ENCODE measurements around the gene CCL22.
A peak's percentile ranks its signal among the peaks of the same experiment; 100 is the strongest.

Gene CCL22

DNA sequence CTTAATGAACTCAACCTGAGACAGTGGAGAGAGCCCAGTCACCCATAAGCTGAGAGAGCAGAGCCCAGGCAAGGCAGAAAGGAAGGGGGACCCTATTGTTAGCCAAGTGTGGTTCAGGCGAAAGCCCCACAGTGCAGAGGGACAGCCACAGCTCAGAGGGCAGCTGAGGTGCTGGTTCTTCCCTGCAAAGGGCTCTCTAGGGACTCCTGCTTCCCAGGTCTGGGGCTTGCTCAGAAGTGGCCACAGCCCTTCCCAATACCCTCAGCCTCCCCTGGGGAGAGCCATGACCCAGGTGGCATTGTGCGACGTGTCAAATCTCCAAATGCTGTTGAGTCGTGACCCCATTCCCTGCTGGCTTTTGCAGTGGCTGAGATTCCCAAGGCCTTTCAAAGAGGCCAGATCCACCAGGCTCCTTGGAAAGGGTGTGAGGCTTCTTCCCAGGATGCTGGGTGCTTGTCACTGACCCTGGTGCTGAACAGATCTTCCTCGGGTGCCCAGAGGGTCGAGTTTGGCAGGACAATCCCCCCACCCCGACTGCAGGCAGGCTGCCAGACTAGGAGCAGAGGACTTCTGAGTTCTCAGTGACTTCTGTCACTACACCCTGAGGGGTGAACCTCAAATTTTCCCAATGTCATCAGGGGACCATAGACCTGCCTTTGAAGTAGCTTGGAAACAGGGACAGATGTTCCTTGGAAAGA, 43.5 kb downstream of the CCL22 start:
- H3K9ac ChIP-seq (ENCODE audit: low read length): no peak overlapping the region
- no peaks in the 10 kb centered on the region for H3K36me3 ChIP-seq (replicated peaks; ENCODE audit: low read depth, low read length)
- no peaks in the 10 kb centered on the region for H3K79me2 ChIP-seq (ENCODE audit: low read length)
- no peak overlapping the region for H3K27ac ChIP-seq (ENCODE audit: low read length)
- TF ChIP-seq, protein P1, sequence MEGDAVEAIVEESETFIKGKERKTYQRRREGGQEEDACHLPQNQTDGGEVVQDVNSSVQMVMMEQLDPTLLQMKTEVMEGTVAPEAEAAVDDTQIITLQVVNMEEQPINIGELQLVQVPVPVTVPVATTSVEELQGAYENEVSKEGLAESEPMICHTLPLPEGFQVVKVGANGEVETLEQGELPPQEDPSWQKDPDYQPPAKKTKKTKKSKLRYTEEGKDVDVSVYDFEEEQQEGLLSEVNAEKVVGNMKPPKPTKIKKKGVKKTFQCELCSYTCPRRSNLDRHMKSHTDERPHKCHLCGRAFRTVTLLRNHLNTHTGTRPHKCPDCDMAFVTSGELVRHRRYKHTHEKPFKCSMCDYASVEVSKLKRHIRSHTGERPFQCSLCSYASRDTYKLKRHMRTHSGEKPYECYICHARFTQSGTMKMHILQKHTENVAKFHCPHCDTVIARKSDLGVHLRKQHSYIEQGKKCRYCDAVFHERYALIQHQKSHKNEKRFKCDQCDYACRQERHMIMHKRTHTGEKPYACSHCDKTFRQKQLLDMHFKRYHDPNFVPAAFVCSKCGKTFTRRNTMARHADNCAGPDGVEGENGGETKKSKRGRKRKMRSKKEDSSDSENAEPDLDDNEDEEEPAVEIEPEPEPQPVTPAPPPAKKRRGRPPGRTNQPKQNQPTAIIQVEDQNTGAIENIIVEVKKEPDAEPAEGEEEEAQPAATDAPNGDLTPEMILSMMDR (IDR thresholded peaks at IDR 0.05; ENCODE audit: low read depth, low read length): no peak
- TF ChIP-seq EZH2phosphoT487 (IDR thresholded peaks at IDR 0.05; ENCODE audit: low read depth): no peak
- H3K4me1 ChIP-seq (ENCODE audit: low read length): peaks cover 49% of the 10 kb centered on the region
- no peak overlapping the region for H3K4me2 ChIP-seq (ENCODE audit: low read length)
- no peaks in the 10 kb centered on the region for H3K27me3 ChIP-seq (ENCODE audit: low read depth, low read length)
- H3K4me3 ChIP-seq (ENCODE audit: low read length): no peak overlapping the region
- no peak overlapping the region for H2AFZ ChIP-seq (ENCODE audit: low read depth, low read length)
- no peaks in the 10 kb centered on the region for H3K9me3 ChIP-seq (ENCODE audit: insufficient read depth, low read length)
- H4K20me1 ChIP-seq (ENCODE audit: insufficient read depth, low read length): no peaks in the 10 kb centered on the region

DNA sequence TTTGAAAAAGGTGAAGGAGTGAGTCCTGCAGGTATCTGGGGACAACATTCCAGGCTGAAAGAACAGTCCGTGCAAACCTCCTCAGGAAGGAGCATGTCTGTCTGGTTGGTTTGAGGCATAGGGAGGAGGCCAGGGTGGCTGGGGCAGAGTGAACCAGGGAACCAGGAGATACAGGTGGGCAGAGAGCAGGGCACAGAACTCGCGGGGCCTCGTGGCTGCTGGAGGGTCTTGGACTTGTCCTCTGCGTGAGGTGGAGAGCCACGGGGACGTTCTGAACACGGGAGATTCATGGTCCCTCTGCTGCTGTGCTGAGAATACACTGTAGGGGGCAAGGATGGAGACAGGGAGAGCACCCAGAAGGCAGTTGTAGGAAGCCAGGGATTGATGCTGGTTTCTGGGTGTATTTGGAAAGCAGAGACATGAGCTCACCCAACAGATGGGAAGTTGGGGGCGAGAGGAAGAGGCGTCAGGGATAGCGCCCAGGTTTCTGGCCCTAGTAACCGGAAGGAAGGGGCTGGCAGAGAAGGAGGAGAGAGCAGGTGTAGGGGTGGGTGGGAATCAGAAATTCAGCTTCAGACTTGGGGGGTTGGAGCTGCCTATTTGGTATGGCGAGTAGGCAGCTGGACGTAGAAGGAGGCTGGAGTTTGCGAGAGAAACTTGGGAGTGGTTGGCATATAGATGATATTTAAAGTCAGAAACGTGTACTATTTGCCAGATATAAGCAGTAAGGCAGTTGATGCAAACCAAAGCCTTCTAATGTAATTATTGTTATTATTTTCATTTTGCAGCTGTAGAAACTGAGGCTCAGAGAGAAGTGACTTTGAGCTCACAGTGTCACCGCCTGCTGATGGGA, 45.6 kb downstream of the CCL22 start, which contains the start of gene CCL17:
Gene CCL17, plus strand, starts transcription at position 803 of the 853 bp plus-strand sequence. CDS start 9,166 bp downstream, outside the sequence.
- Histone ChIP-seq H4K20me1 (ENCODE audit: insufficient read depth, low read length) (no peaks in the 10 kb centered on the region), H3K27me3 (ENCODE audit: low read depth, low read length) (no peaks in the 10 kb centered on the region), H3K79me2 (ENCODE audit: low read length) (no peaks in the 10 kb centered on the region), H3K4me2 (ENCODE audit: low read length) (peak within 1 kb of the TSS; percentile 21; the same call in 1 of the 2 replicates), H3K4me1 (ENCODE audit: low read length) (peaks cover 58% of the 10 kb centered on the region), H3K36me3 (replicated peaks; ENCODE audit: low read depth, low read length) (no peaks in the 10 kb centered on the region), H3K9me3 (ENCODE audit: insufficient read depth, low read length) (no peaks in the 10 kb centered on the region), H3K9ac (ENCODE audit: low read length) (no peak within 1 kb of the TSS), H3K27ac (ENCODE audit: low read length) (no peak within 1 kb of the TSS), H3K4me3 (ENCODE audit: low read length) (no peak within 1 kb of the TSS), H2AFZ (ENCODE audit: low read depth, low read length) (no peak within 1 kb of the TSS; the same call in 1 of the 2 replicates)
- TF ChIP-seq EZH2phosphoT487 (IDR thresholded peaks at IDR 0.05; ENCODE audit: low read depth): no peak
- TF ChIP-seq, protein P1 (IDR thresholded peaks at IDR 0.05; ENCODE audit: low read depth, low read length): no peak

DNA sequence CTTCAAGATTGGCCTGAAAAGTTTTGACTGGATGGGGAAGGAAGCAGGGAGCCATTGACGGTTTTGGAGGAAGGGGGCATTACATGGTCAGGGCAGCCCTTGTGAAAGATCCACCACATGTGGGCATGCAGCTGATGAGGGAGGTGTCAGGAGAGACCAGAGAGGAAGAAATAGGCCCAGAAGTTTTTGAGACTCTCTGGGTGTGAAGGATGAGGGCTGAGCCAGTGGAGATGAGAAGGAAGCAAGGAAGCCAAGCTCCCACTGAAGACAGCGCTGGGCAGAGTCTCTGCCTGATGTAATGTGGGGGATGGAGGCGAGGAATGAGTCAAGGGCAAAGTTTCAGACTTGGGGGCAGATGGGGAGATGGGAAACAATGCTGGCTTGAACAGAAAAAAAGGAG, 46.5 kb downstream of the CCL22 start:
- no peak overlapping the region for H3K9ac ChIP-seq (ENCODE audit: low read length)
- no peak overlapping the region for H3K4me3 ChIP-seq (ENCODE audit: low read length)
- no peaks in the 10 kb centered on the region for H3K79me2 ChIP-seq (ENCODE audit: low read length)

More for the DNA sequence above, 46.5 kb downstream of the CCL22 start:
- H3K27ac ChIP-seq (ENCODE audit: low read length): no peak overlapping the region
- H3K4me1 ChIP-seq (ENCODE audit: low read length): peaks cover 60% of the 10 kb centered on the region
- TF ChIP-seq, protein P1 (IDR thresholded peaks at IDR 0.05; ENCODE audit: low read depth, low read length): no peak
- H4K20me1 ChIP-seq (ENCODE audit: insufficient read depth, low read length): no peaks in the 10 kb centered on the region
- no peaks in the 10 kb centered on the region for H3K36me3 ChIP-seq (replicated peaks; ENCODE audit: low read depth, low read length)
- no peak overlapping the region for H2AFZ ChIP-seq (ENCODE audit: low read depth, low read length)
- H3K27me3 ChIP-seq (ENCODE audit: low read depth, low read length): no peaks in the 10 kb centered on the region
- no peaks in the 10 kb centered on the region for H3K9me3 ChIP-seq (ENCODE audit: insufficient read depth, low read length)
- H3K4me2 ChIP-seq (ENCODE audit: low read length): peak overlapping the region; percentile 21; the same call in 1 of the 2 replicates
